Epithelial cell of esophagus (primary cell): ENCODE data around the gene ASPN.
A peak's percentile ranks its signal among the peaks of the same experiment; 100 is the strongest.

Experiments
- DNase-seq: peaks from one replicate; pipeline ENCODE4 v3.0.0; 2010; ENCODE audit warnings: low read depth
- H3K4me3 ChIP-seq: 2 replicates; pipeline ENCODE4 v1.5.1; 2011; ENCODE audit warnings: mild to moderate bottlenecking, low read length, control low read depth
- CTCF ChIP-seq: IDR thresholded peaks from 2 replicates; pipeline ENCODE4 v1.5.1; 2011; ENCODE audit warnings: low read depth, mild to moderate bottlenecking, low read length, control low read depth, inconsistent platforms; ENCODE audit not compliant: insufficient read depth; ENCODE audit errors: missing control alignments

Gene ASPN

DNA sequence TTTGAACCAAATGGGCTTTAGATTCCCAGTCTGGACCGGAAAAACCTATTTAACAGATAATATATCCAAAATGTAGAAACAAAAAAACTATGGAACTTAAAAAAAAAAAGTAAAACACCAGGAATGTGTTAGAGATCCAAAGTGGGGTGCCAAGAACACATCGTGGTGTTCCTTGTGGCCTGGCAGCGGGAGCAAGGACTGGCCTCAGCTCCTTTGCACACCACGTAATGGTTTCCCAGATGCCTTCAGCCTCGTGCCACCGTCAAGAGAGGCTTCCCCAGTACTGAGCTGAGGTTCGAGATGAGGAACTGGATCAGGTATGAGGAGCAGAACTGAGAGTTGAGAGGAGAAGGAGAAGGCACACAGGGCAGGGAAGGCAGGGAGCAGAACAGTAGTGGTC is 3.5 kb downstream of the ASPN start:
- TF ChIP-seq CTCF = no peak
- DNase-seq = no peak
- H3K4me3 ChIP-seq = no peak overlapping the region

DNA sequence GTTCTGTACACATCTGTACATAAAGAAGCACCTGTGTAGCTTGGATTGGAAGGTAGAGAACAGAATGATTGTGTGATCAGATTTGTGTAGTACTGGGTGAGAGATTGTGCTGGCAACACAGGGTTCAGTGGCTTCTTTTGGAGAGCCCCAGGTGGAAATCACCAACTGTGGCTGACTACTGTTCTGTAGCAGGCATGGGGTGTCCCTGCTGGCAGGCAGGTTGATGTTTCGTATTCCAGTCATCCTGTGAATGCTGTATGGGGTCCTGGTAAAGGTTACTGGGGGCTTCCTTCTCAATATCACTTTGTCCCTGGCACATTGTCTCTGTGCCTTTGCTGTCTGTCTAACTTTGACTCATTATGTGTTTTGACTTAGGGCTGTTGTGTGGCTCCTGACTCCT is 5.3 kb downstream of the ASPN start:
- TF ChIP-seq CTCF = no peak
- DNase-seq = no peak

GRCh38 chr9:92474587-92474986 is 7.7 kb downstream of the ASPN start:
- no peak for TF ChIP-seq CTCF

More for the DNA sequence above, 5.3 kb downstream of the ASPN start:
- no peak overlapping the region for H3K4me3 ChIP-seq

DNA sequence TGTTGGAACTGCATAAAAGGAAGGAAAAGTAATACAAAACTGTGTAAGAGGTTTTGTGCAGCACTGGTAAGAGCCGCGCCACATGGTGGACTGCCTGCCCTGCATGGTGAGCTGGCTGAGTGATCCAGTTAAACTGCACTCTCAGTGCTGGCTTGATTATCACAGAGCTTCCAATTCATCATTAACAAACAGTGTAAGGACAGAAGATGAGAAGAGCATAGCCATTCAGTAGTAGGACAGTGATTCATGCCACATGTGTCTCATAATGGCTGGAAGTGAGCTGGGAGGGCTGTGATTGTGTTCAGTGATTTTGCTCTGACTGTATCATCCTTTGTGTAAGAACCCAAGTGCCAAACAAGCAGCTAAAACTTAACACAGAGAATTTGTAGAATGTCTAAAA is 14.1 kb downstream of the ASPN start:
- DNase-seq = peak; percentile 82
- no peak overlapping the region for H3K4me3 ChIP-seq
- TF ChIP-seq CTCF = no peak

More at GRCh38 chr9:92474587-92474986, 7.7 kb downstream of the ASPN start:
- no peak overlapping the region for H3K4me3 ChIP-seq
- no peak for DNase-seq

- H3K4me3 ChIP-seq = no peak overlapping the region
- DNase-seq = peak; percentile 68
- no peak for TF ChIP-seq CTCF
These were observed 14.8 kb downstream of the ASPN start for GRCh38 chr9:92467511-92467910.

- DNase-seq = peak; percentile 18
- no peak overlapping the region for H3K4me3 ChIP-seq
- no peak for TF ChIP-seq CTCF
These were observed 15.3 kb downstream of the ASPN start for GRCh38 chr9:92467041-92467440.

DNA sequence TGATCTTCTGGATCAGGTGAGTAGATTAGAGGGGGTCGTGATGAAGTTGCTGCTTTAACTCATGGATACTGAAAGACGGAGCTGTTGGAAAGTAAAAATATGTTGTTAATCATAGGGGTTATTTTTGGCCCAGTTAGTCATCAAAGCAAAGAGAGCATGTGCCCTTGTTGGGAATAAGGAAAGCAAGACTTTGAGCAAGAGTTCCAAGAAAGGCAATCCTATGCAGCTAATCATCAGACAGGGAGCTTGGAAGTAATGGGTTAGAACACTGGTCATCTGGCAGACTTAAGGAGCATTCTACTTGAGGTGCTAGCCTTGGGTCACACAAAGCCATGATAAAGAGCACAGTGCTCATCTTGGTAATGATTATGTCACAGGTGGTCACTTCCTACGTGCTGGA is 18.3 kb downstream of the ASPN start:
- no peak overlapping the region for H3K4me3 ChIP-seq
- peak; percentile 85 for DNase-seq
- no peak for TF ChIP-seq CTCF
